ENCODE results near the gene CAPN7.

GRCh38 chr3:15294929-15295328, 88.9 kb downstream of the CAPN7 start:
- TF ChIP-seq, protein P1, sequence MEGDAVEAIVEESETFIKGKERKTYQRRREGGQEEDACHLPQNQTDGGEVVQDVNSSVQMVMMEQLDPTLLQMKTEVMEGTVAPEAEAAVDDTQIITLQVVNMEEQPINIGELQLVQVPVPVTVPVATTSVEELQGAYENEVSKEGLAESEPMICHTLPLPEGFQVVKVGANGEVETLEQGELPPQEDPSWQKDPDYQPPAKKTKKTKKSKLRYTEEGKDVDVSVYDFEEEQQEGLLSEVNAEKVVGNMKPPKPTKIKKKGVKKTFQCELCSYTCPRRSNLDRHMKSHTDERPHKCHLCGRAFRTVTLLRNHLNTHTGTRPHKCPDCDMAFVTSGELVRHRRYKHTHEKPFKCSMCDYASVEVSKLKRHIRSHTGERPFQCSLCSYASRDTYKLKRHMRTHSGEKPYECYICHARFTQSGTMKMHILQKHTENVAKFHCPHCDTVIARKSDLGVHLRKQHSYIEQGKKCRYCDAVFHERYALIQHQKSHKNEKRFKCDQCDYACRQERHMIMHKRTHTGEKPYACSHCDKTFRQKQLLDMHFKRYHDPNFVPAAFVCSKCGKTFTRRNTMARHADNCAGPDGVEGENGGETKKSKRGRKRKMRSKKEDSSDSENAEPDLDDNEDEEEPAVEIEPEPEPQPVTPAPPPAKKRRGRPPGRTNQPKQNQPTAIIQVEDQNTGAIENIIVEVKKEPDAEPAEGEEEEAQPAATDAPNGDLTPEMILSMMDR (IDR thresholded peaks at IDR 0.05), result no peak
- TF ChIP-seq EZH2 (IDR thresholded peaks at IDR 0.05; ENCODE audit: borderline replicate concordance, insufficient read depth, low read depth, low read length, poor library complexity, severe bottlenecking), result no peak
